Kidney (tissue), 14 donors: ENCODE data around the gene C15orf40. TPM values are rescaled to one million over a fixed set of nuclear protein-coding genes. Genes with fewer than 3 reads are reported as not detected.
A peak's percentile ranks its signal among the peaks of the same experiment; 100 is the strongest.

Experiments
- DNase-seq, 5 donors: peaks; one replicate each; pipeline ENCODE4 v3.0.0-alpha.2; 2013 to 2020
- FAIRE-seq: peaks from 2 replicates; lab custom pipeline; 2012; peaks lifted over from hg19 to GRCh38; lab: Jason Lieb, UNC
- H3K27ac ChIP-seq, 2 donors: one replicate each; pipeline ENCODE4 v1.7.0; 2013; ENCODE audit warnings: low read depth in 2 of 2, low read length in 2 of 2, inconsistent platforms in 1 of 2
- H3K27me3 ChIP-seq: one replicate; pipeline ENCODE4 v1.7.1; 2013; ENCODE audit warnings: low read length, inconsistent platforms; ENCODE audit not compliant: control insufficient read depth, insufficient read depth
- H3K36me3 ChIP-seq, 3 donors: one replicate each; pipeline versions ENCODE4 v1.7.0 to v1.7.1; 2013; ENCODE audit warnings: low read length in 3 of 3, control low read depth in 1 of 3, inconsistent platforms in 1 of 3; ENCODE audit not compliant: insufficient read depth in 3 of 3, control insufficient read depth in 2 of 3
- H3K4me1 ChIP-seq, 3 donors: one replicate each; pipeline versions ENCODE4 v1.7.0 to v1.7.1; 2013; ENCODE audit warnings: low read length in 3 of 3, inconsistent platforms in 1 of 3, low read depth in 1 of 3; ENCODE audit not compliant: control insufficient read depth in 2 of 3, insufficient read depth in 2 of 3
- H3K4me3 ChIP-seq, 3 donors: one replicate each; pipeline versions ENCODE4 v1.7.0 to v1.8.1; 2013; ENCODE audit warnings: low read length in 3 of 3, control low read depth in 1 of 3, inconsistent platforms in 1 of 3
- H3K9ac ChIP-seq, 3 donors: one replicate each; pipeline versions ENCODE4 v1.7.0 to v1.7.1; 2013; ENCODE audit warnings: low read length in 3 of 3, control low read depth in 1 of 3, inconsistent platforms in 1 of 3
- H3K9me3 ChIP-seq, 3 donors: one replicate each; pipeline versions ENCODE4 v1.7.0 to v1.7.1; 2013; ENCODE audit warnings: low read length in 3 of 3, control low read depth in 1 of 3, inconsistent platforms in 1 of 3; ENCODE audit not compliant: control insufficient read depth in 2 of 3, insufficient read depth in 1 of 3
- intact Hi-C: fragments of 100-400 bp; cut with DNase I; formaldehyde crosslinking; loops from one replicate; pipeline ENCODE4 v1.11.1; 2022
- polyA plus RNA-seq: library from polyadenylated mRNA; stranded (reverse); fragments of 350-450 nt; fragmentation: Illumina TruSeq; extraction: RNeasy Lipid Tissue Mini Kit (QIAGEN cat#74804); gene quantifications from one replicate; pipeline ENCODE4 v1.2.3, GENCODE V29; 2014; ENCODE audit warnings: low read depth, low replicate concordance; ENCODE audit not compliant: insufficient read depth
- total RNA-seq: library from RNA; stranded (reverse); fragmentation: NEBNext Ultra II Directional; extraction: Animal tissue kit (Norgen Biotek cat#: 25700); gene quantifications from one replicate; pipeline ENCODE4 v1.2.1, GENCODE V29; 2021
- TF ChIP-seq, protein P1 (sequence below): IDR thresholded peaks from 3 replicates; pipeline ENCODE4 v1.5.1; 2012; ENCODE audit warnings: mild to moderate bottlenecking, moderate library complexity, borderline replicate concordance; ENCODE audit not compliant: insufficient read depth; ENCODE audit errors: extremely low read depth
- donor health status: control.
- donor health status: control.
- donor health status: control.
- donor health status: control.
- donor health status: control.
- donor health status: DM: yes; HTN: yes; CAD: no.
- donor health status: Normal renal cell carcinoma (clear cell type).

The C15orf40 gene
- total and polyA plus RNA-seq, 2 donors from 2014 or later, result 20.5 to 44.1 TPM

DNA sequence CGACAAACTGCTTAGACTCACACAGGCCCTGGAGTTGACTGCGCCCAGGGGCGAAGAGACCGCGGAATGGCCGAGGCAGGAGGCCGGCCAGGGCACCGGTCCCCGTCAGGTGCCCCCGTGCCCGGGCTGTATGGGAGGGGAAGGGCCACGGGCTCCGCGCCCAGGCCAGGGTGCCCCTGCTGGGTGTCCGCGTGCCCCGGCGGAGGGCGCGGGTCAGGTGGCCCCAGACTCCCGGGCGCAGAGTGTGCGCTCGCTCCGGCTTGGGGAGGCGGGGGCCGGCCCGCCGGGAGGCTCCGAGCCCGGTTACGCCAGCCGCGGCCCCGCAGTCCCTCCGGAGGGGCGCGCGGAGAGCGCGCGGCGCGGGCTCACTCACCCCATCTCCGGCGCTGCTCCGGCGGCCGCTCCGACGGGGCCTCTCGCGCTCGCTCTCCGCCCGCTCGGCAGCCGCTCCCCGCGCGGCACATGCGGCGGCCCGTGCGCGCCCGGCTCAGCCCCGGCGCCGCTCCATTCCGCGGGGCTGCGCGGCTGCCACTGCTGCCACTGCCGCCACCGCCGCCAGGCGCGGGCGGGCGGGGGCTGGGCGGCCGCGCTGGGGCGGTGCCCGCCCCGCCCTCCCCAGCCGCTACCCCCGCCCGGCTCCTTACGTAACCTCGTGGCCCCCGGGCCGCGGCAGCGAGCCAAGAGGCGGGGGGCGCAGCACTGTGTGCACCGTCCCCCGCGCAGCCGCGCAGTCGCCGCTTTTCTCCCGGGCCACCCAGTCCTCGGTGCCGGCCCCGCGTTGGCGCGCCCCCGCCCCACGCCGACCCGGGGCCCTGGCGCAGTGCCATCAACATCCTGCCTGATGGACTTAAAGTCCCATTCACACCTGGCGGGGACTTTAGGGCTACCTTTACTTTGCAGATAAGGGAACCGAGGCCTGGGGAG is 59.0 kb downstream of the C15orf40 start, which contains the start of gene HOMER2:
HOMER2 (minus strand) TSS at position 563 of the 924 bp plus-strand sequence; CDS start at position 378, 185 bp downstream.
- Histone ChIP-seq H3K27ac (no peak within 1 kb of the TSS), H3K9ac (peak within 1 kb of the TSS in 1 of 3 donors; percentile 58), H3K27me3 (no peaks in the 10 kb centered on the region), H3K9me3 (no peaks in the 10 kb centered on the region), H3K36me3 (no peaks in the 10 kb centered on the region), H3K4me3 (peak within 1 kb of the TSS; percentile 46 to 65 (median 59)), H3K4me1 (peaks cover 0 to 6% (median 0%) of the 10 kb centered on the region in 3 donors)
- intact Hi-C loops, result no loop called here
- DNase-seq, result peak in 4 of 5 donors; percentile 53 to 82 (median 66)
- TF ChIP-seq, protein P1, sequence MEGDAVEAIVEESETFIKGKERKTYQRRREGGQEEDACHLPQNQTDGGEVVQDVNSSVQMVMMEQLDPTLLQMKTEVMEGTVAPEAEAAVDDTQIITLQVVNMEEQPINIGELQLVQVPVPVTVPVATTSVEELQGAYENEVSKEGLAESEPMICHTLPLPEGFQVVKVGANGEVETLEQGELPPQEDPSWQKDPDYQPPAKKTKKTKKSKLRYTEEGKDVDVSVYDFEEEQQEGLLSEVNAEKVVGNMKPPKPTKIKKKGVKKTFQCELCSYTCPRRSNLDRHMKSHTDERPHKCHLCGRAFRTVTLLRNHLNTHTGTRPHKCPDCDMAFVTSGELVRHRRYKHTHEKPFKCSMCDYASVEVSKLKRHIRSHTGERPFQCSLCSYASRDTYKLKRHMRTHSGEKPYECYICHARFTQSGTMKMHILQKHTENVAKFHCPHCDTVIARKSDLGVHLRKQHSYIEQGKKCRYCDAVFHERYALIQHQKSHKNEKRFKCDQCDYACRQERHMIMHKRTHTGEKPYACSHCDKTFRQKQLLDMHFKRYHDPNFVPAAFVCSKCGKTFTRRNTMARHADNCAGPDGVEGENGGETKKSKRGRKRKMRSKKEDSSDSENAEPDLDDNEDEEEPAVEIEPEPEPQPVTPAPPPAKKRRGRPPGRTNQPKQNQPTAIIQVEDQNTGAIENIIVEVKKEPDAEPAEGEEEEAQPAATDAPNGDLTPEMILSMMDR, result no peak
- FAIRE-seq, result no peak

DNA sequence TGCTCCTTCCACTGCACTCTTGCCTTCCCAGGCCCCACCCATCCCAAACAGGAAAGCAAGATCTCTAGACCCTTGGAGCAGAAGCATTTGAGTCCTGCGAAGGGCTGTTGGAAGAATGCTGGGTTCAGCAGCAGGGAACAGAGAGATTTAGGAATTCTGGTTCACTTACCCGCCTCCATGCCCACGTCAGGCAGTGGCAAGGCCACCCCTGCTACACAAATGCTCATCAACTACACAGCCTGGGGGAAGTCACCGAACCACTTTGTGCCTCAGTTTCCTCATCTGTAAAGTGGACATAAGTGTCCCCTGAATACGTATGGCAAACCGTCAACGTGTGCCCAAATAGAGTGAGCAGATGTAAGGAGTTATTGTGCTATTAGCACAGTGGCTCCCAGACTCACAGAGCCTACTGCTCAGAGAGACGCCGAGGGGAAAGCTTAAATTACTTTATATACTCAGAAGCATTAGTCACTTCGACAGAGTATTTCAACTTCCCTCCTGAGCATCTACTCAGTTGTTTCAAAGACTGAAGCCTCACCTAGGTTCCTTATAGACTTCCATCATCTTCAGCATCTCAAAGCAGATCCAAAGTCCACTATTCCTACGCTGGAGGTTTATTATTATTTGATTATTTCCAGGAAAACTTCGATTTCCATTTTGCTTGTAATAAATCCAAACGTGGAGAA is 59.8 kb downstream of the C15orf40 start:
- H3K9me3 ChIP-seq, result no peaks in the 10 kb centered on the region
- peak in 1 of 5 donors; percentile 56 for DNase-seq
- peak overlapping the region in 1 of 3 donors; percentile 58 for H3K9ac ChIP-seq
- peaks cover 0 to 6% (median 0%) of the 10 kb centered on the region in 3 donors for H3K4me1 ChIP-seq
- no peak for FAIRE-seq
- H3K27ac ChIP-seq, result no peak overlapping the region
- TF ChIP-seq, protein P1, result no peak
- peak overlapping the region; percentile 46 to 65 (median 59) for H3K4me3 ChIP-seq
- no peaks in the 10 kb centered on the region for H3K27me3 ChIP-seq
- no peaks in the 10 kb centered on the region for H3K36me3 ChIP-seq
- intact Hi-C loops, result no loop called here

DNA sequence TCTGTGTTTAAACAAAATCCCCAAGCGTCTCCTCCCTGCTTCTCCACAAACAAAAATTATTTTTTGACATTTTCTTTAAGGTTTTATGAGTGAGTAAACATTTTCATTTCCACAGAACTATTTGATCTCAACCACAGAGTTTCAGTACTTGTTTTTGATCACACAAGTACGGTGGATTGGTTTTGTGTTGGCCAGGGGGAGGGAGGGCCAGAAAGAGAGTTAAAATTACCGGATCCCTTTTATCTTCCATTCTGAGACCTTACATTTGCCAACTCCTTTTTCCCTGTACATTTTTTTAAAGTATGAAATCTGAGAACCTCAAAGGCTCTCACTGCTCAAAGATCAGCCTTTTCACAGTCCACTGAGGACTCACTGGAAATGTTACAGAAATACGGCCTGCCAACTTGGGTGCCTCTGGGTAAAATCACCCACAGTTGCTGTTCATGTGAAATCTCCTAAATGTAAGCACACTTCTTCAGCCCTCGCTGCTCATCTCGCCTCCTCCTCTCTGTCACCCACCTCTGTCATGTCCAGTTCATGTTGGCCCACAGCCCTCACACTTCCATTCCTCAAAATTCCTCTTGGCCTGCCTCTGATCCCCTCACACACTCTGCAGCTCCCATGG is 60.6 kb downstream of the C15orf40 start:
- no peaks in the 10 kb centered on the region for H3K36me3 ChIP-seq
- H3K4me3 ChIP-seq, result no peak overlapping the region
- intact Hi-C loops, result no loop called here
- H3K4me1 ChIP-seq, result peaks cover 0 to 6% (median 0%) of the 10 kb centered on the region in 3 donors
- TF ChIP-seq, protein P1, result no peak
- H3K9ac ChIP-seq, result no peak overlapping the region
- no peak overlapping the region for H3K27ac ChIP-seq
- H3K9me3 ChIP-seq, result no peaks in the 10 kb centered on the region
- no peaks in the 10 kb centered on the region for H3K27me3 ChIP-seq
- DNase-seq (peak in 1 of 5 donors; percentile 14), FAIRE-seq (no peak)
